H9 (cell line): ENCODE results near the gene YIPF4. TPM values are rescaled to one million over a fixed set of nuclear protein-coding genes. Genes with fewer than 3 reads are reported as not detected.

Experiments used
- DNase-seq: peaks from one replicate; pipeline ENCODE4 v3.0.0-alpha.2; 2017
- H2AFZ ChIP-seq: one replicate; pipeline ENCODE4 v1.6.1; 2013; ENCODE audit warnings: mild to moderate bottlenecking, low read length, control low read depth, moderate library complexity
- H2AK5ac ChIP-seq: 2 replicates; pipeline ENCODE4 v1.6.1; 2013; ENCODE audit warnings: low read length, control low read depth, mixed read lengths; ENCODE audit not compliant: insufficient read length
- H2BK120ac ChIP-seq: one replicate; pipeline ENCODE4 v1.6.1; 2013; ENCODE audit warnings: low read depth, mild to moderate bottlenecking, low read length, control low read depth, inconsistent platforms; ENCODE audit not compliant: poor library complexity, severe bottlenecking
- H2BK12ac ChIP-seq: 2 replicates; pipeline ENCODE4 v1.6.1; 2013; ENCODE audit warnings: low read length, control low read depth, mixed read lengths, low read depth; ENCODE audit not compliant: insufficient read length
- H2BK15ac ChIP-seq: 2 replicates; pipeline ENCODE4 v1.6.1; 2013; ENCODE audit warnings: low read depth, low read length, control low read depth
- H2BK20ac ChIP-seq: one replicate; pipeline ENCODE4 v1.6.1; 2013; ENCODE audit warnings: low read depth, mild to moderate bottlenecking, low read length, control low read depth, inconsistent platforms; ENCODE audit not compliant: poor library complexity, severe bottlenecking
- H2BK5ac ChIP-seq: 2 replicates; pipeline ENCODE4 v1.6.1; 2013; ENCODE audit warnings: low read length, control low read depth, mixed read lengths; ENCODE audit not compliant: insufficient read length
- H3K14ac ChIP-seq: 2 replicates; pipeline ENCODE4 v1.6.1; 2013; ENCODE audit warnings: low read length, control low read depth; ENCODE audit not compliant: insufficient read depth
- H3K18ac ChIP-seq: 2 replicates; pipeline ENCODE4 v1.6.1; 2013; ENCODE audit warnings: low read depth, mild to moderate bottlenecking, mixed read lengths, low read length, control low read depth; ENCODE audit not compliant: insufficient read length
- H3K23ac ChIP-seq: 2 replicates; pipeline ENCODE4 v1.6.1; 2013; ENCODE audit warnings: low read length, control low read depth, mixed read lengths, low read depth; ENCODE audit not compliant: insufficient read length
- H3K23me2 ChIP-seq: 2 replicates; pipeline ENCODE4 v1.6.1; 2013; ENCODE audit warnings: low read depth, mild to moderate bottlenecking, mixed read lengths, low read length, control low read depth; ENCODE audit not compliant: insufficient read length, poor library complexity, severe bottlenecking
- H3K27ac ChIP-seq: 2 replicates; pipeline ENCODE4 v1.5.1; 2013; ENCODE audit warnings: low read length, control low read depth, mixed read lengths, low read depth; ENCODE audit not compliant: insufficient read length
- H3K27me3 ChIP-seq: 2 replicates; pipeline ENCODE4 v1.6.1; 2013; ENCODE audit warnings: low read length, control low read depth, inconsistent platforms; ENCODE audit not compliant: insufficient read depth
- H3K4ac ChIP-seq: 2 replicates; pipeline ENCODE4 v1.6.1; 2013; ENCODE audit warnings: low read depth, mild to moderate bottlenecking, control low read depth, inconsistent platforms, low read length, moderate library complexity
- H3K4me1 ChIP-seq: 2 replicates; pipeline ENCODE4 v1.6.1; 2013; ENCODE audit warnings: low read length, control low read depth, inconsistent platforms; ENCODE audit not compliant: insufficient read depth
- H3K4me2 ChIP-seq: 2 replicates; pipeline ENCODE4 v1.6.1; 2013; ENCODE audit warnings: low read length, control low read depth, mixed read lengths; ENCODE audit not compliant: insufficient read length, insufficient read depth
- H3K56ac ChIP-seq: 2 replicates; pipeline ENCODE4 v1.6.1; 2013; ENCODE audit warnings: low read depth, mild to moderate bottlenecking, mixed read lengths, low read length, control low read depth; ENCODE audit not compliant: insufficient read length
- H3K79me1 ChIP-seq: 2 replicates; pipeline ENCODE4 v1.6.1; 2013; ENCODE audit warnings: low read depth, mild to moderate bottlenecking, moderate library complexity, low read length, control low read depth, inconsistent platforms; ENCODE audit not compliant: insufficient read depth, poor library complexity, severe bottlenecking
- H3K79me2 ChIP-seq: 2 replicates; pipeline ENCODE4 v1.6.1; 2013; ENCODE audit warnings: low read length, control low read depth, inconsistent platforms; ENCODE audit not compliant: insufficient read depth
- H3K9ac ChIP-seq: 2 replicates; pipeline ENCODE4 v1.6.1; 2013; ENCODE audit warnings: low read length, control low read depth, mixed read lengths; ENCODE audit not compliant: insufficient read length; ENCODE audit errors: extremely low read depth
- H3K9me3 ChIP-seq: one replicate; pipeline ENCODE4 v1.6.1; 2013; ENCODE audit warnings: low read depth, low read length, inconsistent platforms; ENCODE audit not compliant: control insufficient read depth
- H3T11ph ChIP-seq: one replicate; pipeline ENCODE4 v1.6.1; 2013; ENCODE audit warnings: mild to moderate bottlenecking, low read length, control low read depth, inconsistent platforms
- H4K20me1 ChIP-seq: one replicate; pipeline ENCODE4 v1.6.1; 2013; ENCODE audit not compliant: control insufficient read depth, insufficient read length, insufficient read depth
- H4K5ac ChIP-seq: 2 replicates; pipeline ENCODE4 v1.6.1; 2013; ENCODE audit warnings: low read depth, mild to moderate bottlenecking, mixed read lengths, low read length, control low read depth; ENCODE audit not compliant: insufficient read length
- H4K8ac ChIP-seq: replicated peaks from 2 replicates; pipeline ENCODE4 v1.6.1; 2013; ENCODE audit warnings: low read length, control low read depth, mixed read lengths, low read depth; ENCODE audit not compliant: insufficient read length
- H4K91ac ChIP-seq: 2 replicates; pipeline ENCODE4 v1.6.1; 2013; ENCODE audit warnings: low read depth, mild to moderate bottlenecking, moderate library complexity, mixed read lengths, low read length, control low read depth; ENCODE audit not compliant: insufficient read length
- H3K27ac Mint-ChIP-seq, 3 experiments: 2 replicates in 2 of 3; 3 replicates in 1 of 3; pipeline ENCODE4 v1.8.0; 2020 to 2021; ENCODE audit warnings: mixed read lengths in 3 of 3, mild to moderate bottlenecking in 1 of 3, moderate library complexity in 1 of 3
- H3K27me3 Mint-ChIP-seq: 2 replicates; pipeline ENCODE4 v1.8.0; 2021; ENCODE audit warnings: low read depth, mild to moderate bottlenecking, moderate library complexity, mixed read lengths
- H3K36me3 Mint-ChIP-seq, 3 experiments: 2 replicates in 2 of 3; 3 replicates in 1 of 3; pipeline ENCODE4 v1.8.0; 2020 to 2021; ENCODE audit warnings: low read depth in 3 of 3, mixed read lengths in 3 of 3; ENCODE audit not compliant: insufficient read depth in 1 of 3
- H3K4me1 Mint-ChIP-seq, 2 experiments: 2 replicates each; pipeline ENCODE4 v1.8.0; 2020; ENCODE audit warnings: mixed read lengths in 2 of 2
- H3K4me3 Mint-ChIP-seq, 2 experiments: 2 replicates in 1 of 2; 3 replicates in 1 of 2; pipeline ENCODE4 v1.8.0; 2020 to 2021; ENCODE audit warnings: mild to moderate bottlenecking in 2 of 2, mixed read lengths in 2 of 2, moderate library complexity in 1 of 2
- H3K9me3 Mint-ChIP-seq, 2 experiments: 2 replicates in 1 of 2; 3 replicates in 1 of 2; pipeline ENCODE4 v1.8.0; 2020; ENCODE audit warnings: mild to moderate bottlenecking in 2 of 2, mixed read lengths in 2 of 2, moderate library complexity in 1 of 2
- CTCF ChIP-seq: fragments of 200-600 bp; sonication (generic); conservative IDR thresholded peaks from 3 replicates; pipeline ENCODE4 v1.8.0; 2021; ENCODE audit warnings: antibody characterized with exemption, mild to moderate bottlenecking
- WGBS: extraction: QIAGEN DNeasy Blood & Tissue Kit; methylation state at CpG from one replicate; pipeline ENCODE4 v1.1.7; 2013; ENCODE audit warnings: missing lambda C conversion rate, low lambda C conversion rate, mixed read lengths; ENCODE audit not compliant: insufficient read length; ENCODE audit errors: extremely low coverage; 5-methylcytosine and 5-hydroxymethylcytosine counted together
- total RNA-seq: library from RNA; stranded (reverse); gene quantifications from 2 replicates; pipeline ENCODE4 v1.2.1, GENCODE V29; 2021

The YIPF4 gene
- total RNA-seq, 1 experiment from 2014 or later, result 26.2 TPM

GRCh38 chr2:32262105-32262504 is 15.6 kb upstream of the YIPF4 start:
- Histone ChIP-seq H3K79me1 (no peaks in the 10 kb centered on the region), H4K8ac (no peak overlapping the region), H2AFZ (no peak overlapping the region), H2AK5ac (no peak overlapping the region), H3K14ac (no peak overlapping the region), H3K4me1 (no peaks in the 10 kb centered on the region), H3K4me2 (no peak overlapping the region), H4K91ac (no peak overlapping the region), H2BK15ac (no peak overlapping the region), H4K5ac (no peak overlapping the region), H3K79me2 (no peaks in the 10 kb centered on the region), H3T11ph (no peak overlapping the region), H3K9me3 (no peaks in the 10 kb centered on the region), H2BK120ac (no peak overlapping the region), H3K27ac (no peak overlapping the region), H2BK12ac (no peak overlapping the region), H4K20me1 (no peaks in the 10 kb centered on the region), H3K18ac (no peak overlapping the region), H3K56ac (no peak overlapping the region), H3K4ac (no peak overlapping the region), H3K23me2 (no peaks in the 10 kb centered on the region), H2BK20ac (no peak overlapping the region), H3K9ac (no peak overlapping the region), H2BK5ac (no peak overlapping the region), H3K27me3 (no peaks in the 10 kb centered on the region), H3K23ac (no peak overlapping the region)
- H3K4me3 Mint-ChIP-seq, result no peak overlapping the region
- 0 out of 4 replicates have a peak, but pooled peaks cover 0 to 4% of the 10 kb centered on the region in 2 experiments for H3K4me1 Mint-ChIP-seq
- H3K27me3 Mint-ChIP-seq, result peaks cover 4% of the 10 kb centered on the region
- no peaks in the 10 kb centered on the region for H3K9me3 Mint-ChIP-seq
- TF ChIP-seq CTCF, result no peak
- no peak for DNase-seq
- no peaks in the 10 kb centered on the region; a peak in 1 of 7 replicates for H3K36me3 Mint-ChIP-seq
- WGBS, result no CpG with 5 or more reads among the region's 3 CpGs
- H3K27ac Mint-ChIP-seq, result no peak overlapping the region
